K562 (cell line): ENCODE measurements around the gene DOCK6. TPM values are rescaled to one million over a fixed set of nuclear protein-coding genes. Genes with fewer than 3 reads are reported as not detected.

ENCODE experiments used
- ATAC-seq: fragments of 200-7000 bp; cut with Tn5 transposase; 3 replicates; pipeline ENCODE4 v1.9.1; 2020; ENCODE audit warnings: moderate library complexity
- BruUV-seq: library from RNA; stranded (reverse); fragments of 400-500 nt; replicated peaks from 2 replicates; lab custom pipeline; 2021; lab: Mats Ljungman, UMichigan
- CTCF ChIA-PET: fragments of 300-600 bp; formaldehyde crosslinking; extraction: SDS; loops from one replicate; lab custom pipeline; 2021; ENCODE audit warnings: low intra/inter-chr PET ratio; lab: Yijun Ruan, JAX
- POLR2A ChIA-PET: fragments of 300-600, 350-650 bp; sonication (Branson Sonifier 250); formaldehyde crosslinking; extraction: SDS; loops from one replicate; lab custom pipeline; 2021; ENCODE audit warnings: antibody characterized with exemption, inconsistent platforms; lab: Yijun Ruan, JAX
- DNase-seq, 4 experiments: peaks; one replicate each; pipeline versions ENCODE4 v3.0.0 to v3.0.0-alpha.2; 2011 to 2018; ENCODE audit warnings: low spot score in 3 of 4, mixed read lengths in 3 of 4; ENCODE audit errors: extremely low read depth in 1 of 4
- FAIRE-seq: peaks from 2 replicates; lab custom pipeline; 2011; peaks lifted over from hg19 to GRCh38; lab: Jason Lieb, UNC
- H2AFZ ChIP-seq: 2 replicates; pipeline ENCODE4 v1.6.0; 2011; ENCODE audit warnings: low read depth, low read length, control low read depth, inconsistent platforms
- H3K27ac ChIP-seq: fragments of 200-600 bp; 3 replicates; pipeline ENCODE4 v1.8.0; 2011; ENCODE audit warnings: low read depth, mild to moderate bottlenecking, control low read depth, inconsistent platforms, low read length, moderate library complexity, mixed read lengths; ENCODE audit errors: extremely low read depth
- H3K27me3 ChIP-seq, 2 experiments: fragments of 300-600 bp in 1 of 2; 2 replicates in 1 of 2; 3 replicates in 1 of 2; pipeline versions ENCODE4 v1.6.0 to v1.8.0; 2011; ENCODE audit warnings: inconsistent platforms in 2 of 2, low read length in 2 of 2, mild to moderate bottlenecking in 1 of 2, mixed read lengths in 1 of 2, moderate library complexity in 1 of 2; ENCODE audit not compliant: control insufficient read depth in 2 of 2, insufficient read depth in 2 of 2
- H3K36me3 ChIP-seq: fragments of 300-600 bp; 3 replicates; pipeline ENCODE4 v1.8.0; 2011; ENCODE audit warnings: mild to moderate bottlenecking, low read length, inconsistent platforms; ENCODE audit not compliant: control insufficient read depth, insufficient read depth
- H3K4me1 ChIP-seq, 2 experiments: fragments of 200-600 bp in 1 of 2; replicated peaks in 1 of 2; 2 replicates in 1 of 2; 3 replicates in 1 of 2; pipeline versions ENCODE4 v1.5.1 to v1.8.0; 2011; ENCODE audit warnings: inconsistent platforms in 2 of 2, low read length in 2 of 2, mild to moderate bottlenecking in 1 of 2, mixed read lengths in 1 of 2, moderate library complexity in 1 of 2; ENCODE audit not compliant: control insufficient read depth in 2 of 2, insufficient read depth in 2 of 2
- H3K4me2 ChIP-seq: 2 replicates; pipeline ENCODE4 v1.6.1; 2011; ENCODE audit warnings: low read length, control low read depth, inconsistent platforms, mixed read lengths; ENCODE audit not compliant: insufficient read depth
- H3K4me3 ChIP-seq: fragments of 200-600 bp; sonication (generic), shearing (Covaris generic); 2 replicates; pipeline ENCODE4 v1.5.1; 2016; ENCODE audit warnings: control low read depth, inconsistent platforms
- H3K79me2 ChIP-seq: fragments of 200-600 bp; 3 replicates; pipeline ENCODE4 v1.8.0; 2011; ENCODE audit warnings: low read length, inconsistent platforms; ENCODE audit not compliant: control insufficient read depth, insufficient read depth
- H3K9ac ChIP-seq, 2 experiments: 2 replicates each; pipeline versions ENCODE4 v1.6.0 to v1.6.1; 2011; ENCODE audit warnings: low read depth in 2 of 2, low read length in 2 of 2, control low read depth in 1 of 2, inconsistent platforms in 1 of 2, mild to moderate bottlenecking in 1 of 2, mixed read lengths in 1 of 2; ENCODE audit not compliant: insufficient read depth in 1 of 2
- H3K9me1 ChIP-seq: one replicate; pipeline ENCODE4 v1.6.0; 2011; ENCODE audit warnings: inconsistent platforms, mild to moderate bottlenecking, low read length, moderate library complexity; ENCODE audit not compliant: control insufficient read depth, insufficient read depth
- H3K9me3 ChIP-seq: replicated peaks from 2 replicates; pipeline ENCODE4 v1.5.1; 2011; ENCODE audit warnings: low read depth, low read length, inconsistent platforms; ENCODE audit not compliant: control insufficient read depth, insufficient read depth
- H4K20me1 ChIP-seq: replicated peaks from 2 replicates; pipeline ENCODE4 v1.6.1; 2011; ENCODE audit warnings: low read length, inconsistent platforms, mixed read lengths; ENCODE audit not compliant: control insufficient read depth, insufficient read depth
- CBFA2T2 ChIP-seq: fragments of 450-650 bp; conservative IDR thresholded peaks from 2 replicates; pipeline ENCODE4 v1.6.1; 2017; ENCODE audit warnings: mild to moderate bottlenecking
- EHMT2 ChIP-seq: fragments of 450-650 bp; IDR thresholded peaks from 2 replicates; pipeline ENCODE4 v1.6.1; 2018; ENCODE audit warnings: antibody characterized with exemption
- GTF2E2 ChIP-seq: fragments of 200-800 bp; sonication (Bioruptor generic); IDR thresholded peaks from 2 replicates; pipeline ENCODE4 v1.6.1; 2016; ENCODE audit warnings: missing genetic modification characterization, missing compliant biosample characterization
- HDAC8 ChIP-seq: fragments of 450-650 bp; IDR thresholded peaks from 2 replicates; pipeline ENCODE4 v1.6.1; 2016; ENCODE audit warnings: mild to moderate bottlenecking, missing genetic modification characterization, moderate library complexity, missing compliant biosample characterization
- MXD1 ChIP-seq: fragments of 250-450 bp; sonication (Bioruptor Pico); IDR thresholded peaks from 2 replicates; pipeline ENCODE4 v1.8.0; 2021; ENCODE audit warnings: borderline replicate concordance, mild to moderate bottlenecking, moderate library complexity; ENCODE audit not compliant: poor library complexity, severe bottlenecking
- NCOA1 ChIP-seq: fragments of 450-650 bp; IDR thresholded peaks from 2 replicates; pipeline ENCODE4 v1.6.1; 2016; ENCODE audit warnings: low read depth
- POLR3G ChIP-seq: IDR thresholded peaks from 2 replicates; pipeline ENCODE4 v1.6.1; 2011; ENCODE audit not compliant: insufficient read length, insufficient replicate concordance; ENCODE audit errors: extremely low read depth
- PTRF ChIP-seq: fragments of 450-650 bp; IDR thresholded peaks from 2 replicates; pipeline ENCODE4 v1.6.1; 2016; ENCODE audit warnings: mild to moderate bottlenecking, missing genetic modification characterization, missing compliant biosample characterization
- RNF2 ChIP-seq: sonication (generic); IDR thresholded peaks from 2 replicates; pipeline ENCODE4 v1.6.1; 2016
- SIRT6 ChIP-seq: IDR thresholded peaks from one replicate; pipeline ENCODE4 v1.6.1; 2012; ENCODE audit warnings: low read depth, mild to moderate bottlenecking, control low read depth, inconsistent platforms, low read length, moderate library complexity
- SMARCB1 ChIP-seq: IDR thresholded peaks from 2 replicates; pipeline ENCODE4 v1.6.1; 2011; ENCODE audit warnings: improper control_type of control experiment, low read depth; ENCODE audit not compliant: insufficient read length
- TEAD2 ChIP-seq: fragments of 450-650 bp; IDR thresholded peaks from 2 replicates; pipeline ENCODE4 v1.6.1; 2016; ENCODE audit warnings: missing genetic modification characterization, control low read depth, missing compliant biosample characterization
- ZNF165 ChIP-seq: fragments of 250-450 bp; sonication (Bioruptor Pico); IDR thresholded peaks from 2 replicates; pipeline ENCODE4 v1.4.0; 2020; ENCODE audit warnings: borderline replicate concordance
- ZNF408 ChIP-seq: fragments of 250-450 bp; sonication (Bioruptor Pico); IDR thresholded peaks from 2 replicates; pipeline ENCODE4 v1.4.0; 2020; ENCODE audit warnings: low read depth, mild to moderate bottlenecking, moderate library complexity
- WGBS: fragments of 100-300 bp; shearing (Covaris generic); methylation state at CpG from one replicate; pipeline ENCODE4 v1.1.6; 2016; ENCODE audit warnings: low coverage, mixed read lengths; ENCODE audit not compliant: insufficient coverage; ENCODE audit errors: missing lambda C conversion rate; 5-methylcytosine and 5-hydroxymethylcytosine counted together
- in situ Hi-C: fragments of 300-500 bp; cut with MboI; formaldehyde crosslinking; loops from 4 replicates; pipeline ENCODE4 v1.15.0; 2018; ENCODE audit warnings: inconsistent platforms, mixed read lengths
- intact Hi-C: fragments of 100-400 bp; cut with micrococcal nuclease; formaldehyde crosslinking; loops from 2 replicates; pipeline ENCODE4 v1.14.2; 2022
- polyA plus RNA-seq, 8 experiments: library from polyadenylated mRNA; depleted of rRNA in 4 of 8; stranded (reverse) in 5 of 8; unstranded in 3 of 8; fragments of >200 nt; fragmentation: Nextera tagmentation in 2 of 8; fragmentation: Illumina TruSeq in 1 of 8; extraction: Ambion mirVana in 2 of 8; extraction: Trizol in 1 of 8; gene quantifications; 2 replicates each; pipeline versions ENCODE4 v1.2.1 to v1.2.3, GENCODE V29; 2011 to 2014; ENCODE audit warnings: inconsistent platforms in 1 of 8, missing spikeins in 1 of 8
- total RNA-seq, 7 experiments: library from RNA; depleted of rRNA in 6 of 7; stranded (reverse); fragments of >200 nt in 6 of 7; fragmentation: Illumina TruSeq in 2 of 7; extraction: Trizol in 2 of 7; gene quantifications; 2 replicates each; pipeline versions ENCODE4 v1.2.1 to v1.2.3, GENCODE V29; 2011 to 2021; ENCODE audit warnings: low replicate concordance in 1 of 7
- TF ChIP-seq, protein P1 (sequence below): sonication (generic); formaldehyde crosslinking; IDR thresholded peaks from 2 replicates; pipeline ENCODE4 v1.8.1; 2022; ENCODE audit warnings: missing genetic modification reagents

Gene DOCK6
- total and polyA plus RNA-seq, 9 of the 15 experiments (the other 6 are each of a cell fraction or from before 2014, with no cell fraction given): 0.35 to 19.3 (median 3.8) TPM

- peaks cover 0 to 3% of the 10 kb centered on the region in 2 experiments; a peak in 1 of 5 replicates for H3K4me1 ChIP-seq
- H3K9ac ChIP-seq: no peak overlapping the region
- DNase-seq (no peak), ATAC-seq (no peak), FAIRE-seq (no peak)
- TF ChIP-seq HDAC8 (tag): no peak
- TF ChIP-seq SIRT6: no peak
- TF ChIP-seq NCOA1: no peak
- no peak for TF ChIP-seq ZNF408 (CRISPR knock-in tag)
- TF ChIP-seq TEAD2: no peak
- TF ChIP-seq ZNF165 (CRISPR knock-in tag): no peak
- TF ChIP-seq MXD1 (CRISPR knock-in tag): no peak
- TF ChIP-seq PTRF (tag): no peak
- TF ChIP-seq GTF2E2 (tag): no peak
- TF ChIP-seq SMARCB1: no peak
- TF ChIP-seq, protein P1, sequence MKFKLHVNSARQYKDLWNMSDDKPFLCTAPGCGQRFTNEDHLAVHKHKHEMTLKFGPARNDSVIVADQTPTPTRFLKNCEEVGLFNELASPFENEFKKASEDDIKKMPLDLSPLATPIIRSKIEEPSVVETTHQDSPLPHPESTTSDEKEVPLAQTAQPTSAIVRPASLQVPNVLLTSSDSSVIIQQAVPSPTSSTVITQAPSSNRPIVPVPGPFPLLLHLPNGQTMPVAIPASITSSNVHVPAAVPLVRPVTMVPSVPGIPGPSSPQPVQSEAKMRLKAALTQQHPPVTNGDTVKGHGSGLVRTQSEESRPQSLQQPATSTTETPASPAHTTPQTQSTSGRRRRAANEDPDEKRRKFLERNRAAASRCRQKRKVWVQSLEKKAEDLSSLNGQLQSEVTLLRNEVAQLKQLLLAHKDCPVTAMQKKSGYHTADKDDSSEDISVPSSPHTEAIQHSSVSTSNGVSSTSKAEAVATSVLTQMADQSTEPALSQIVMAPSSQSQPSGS (CRISPR knock-in tag): no peak
- TF ChIP-seq EHMT2: no peak
- no peak for TF ChIP-seq RNF2
- TF ChIP-seq CBFA2T2: no peak
- TF ChIP-seq POLR3G: no peak
- in situ Hi-C loops (no loop called here), intact Hi-C loops (no loop called here)
- no peaks in the 10 kb centered on the region for H3K79me2 ChIP-seq
- no peaks in the 10 kb centered on the region for H3K9me1 ChIP-seq
- BruUV-seq: no TSS peak
- H3K36me3 ChIP-seq: peaks cover 62% of the 10 kb centered on the region
- no peaks in the 10 kb centered on the region for H3K9me3 ChIP-seq
- no peaks in the 10 kb centered on the region for H3K27me3 ChIP-seq
- H2AFZ ChIP-seq: no peak overlapping the region
- CTCF ChIA-PET: no interaction called here
- POLR2A ChIA-PET: no interaction called here
- H3K27ac ChIP-seq: no peak overlapping the region
- WGBS: 98% methylated on average over 5 of the region's 5 CpGs
- H3K4me3 ChIP-seq: no peak overlapping the region
- H3K4me2 ChIP-seq: no peak overlapping the region
- H4K20me1 ChIP-seq: no peaks in the 10 kb centered on the region
Observed at GRCh38 chr19:11171144-11171543, 91.2 kb downstream of the DOCK6 start.
